Bronchial epithelial cell (primary cell): ENCODE results near the gene TPRN. TPM values are rescaled to one million over a fixed set of nuclear protein-coding genes. Genes with fewer than 3 reads are reported as not detected.
A peak's percentile ranks its signal among the peaks of the same experiment; 100 is the strongest.

ENCODE experiments used
- DNase-seq: peaks from one replicate; pipeline ENCODE4 v3.0.0-alpha.2; 2010; ENCODE audit warnings: low read depth
- FAIRE-seq: peaks from 2 replicates; lab custom pipeline; 2011; peaks lifted over from hg19 to GRCh38; lab: Jason Lieb, UNC
- H3K27me3 ChIP-seq: 2 replicates; pipeline ENCODE4 v1.5.1; 2011; ENCODE audit warnings: low read length; ENCODE audit not compliant: control insufficient read depth, insufficient read depth
- H3K36me3 ChIP-seq: 2 replicates; pipeline ENCODE4 v1.5.1; 2011; ENCODE audit warnings: low read length; ENCODE audit not compliant: control insufficient read depth, insufficient read depth
- H3K4me3 ChIP-seq: 2 replicates; pipeline ENCODE4 v1.5.1; 2011; ENCODE audit warnings: mild to moderate bottlenecking, low read depth, low read length, control low read depth
- CTCF ChIP-seq: IDR thresholded peaks from 2 replicates; pipeline ENCODE4 v1.5.1; 2011; ENCODE audit warnings: mild to moderate bottlenecking, moderate library complexity, low read length, control low read depth, inconsistent platforms; ENCODE audit not compliant: insufficient read depth, severe bottlenecking
- total RNA-seq: library from RNA; depleted of rRNA; stranded (reverse); fragments of >200 nt; gene quantifications from 2 replicates; pipeline ENCODE4 v1.2.1, GENCODE V29; 2014

The TPRN gene
- total RNA-seq, 1 donor from 2014 or later = 3.2 TPM

DNA sequence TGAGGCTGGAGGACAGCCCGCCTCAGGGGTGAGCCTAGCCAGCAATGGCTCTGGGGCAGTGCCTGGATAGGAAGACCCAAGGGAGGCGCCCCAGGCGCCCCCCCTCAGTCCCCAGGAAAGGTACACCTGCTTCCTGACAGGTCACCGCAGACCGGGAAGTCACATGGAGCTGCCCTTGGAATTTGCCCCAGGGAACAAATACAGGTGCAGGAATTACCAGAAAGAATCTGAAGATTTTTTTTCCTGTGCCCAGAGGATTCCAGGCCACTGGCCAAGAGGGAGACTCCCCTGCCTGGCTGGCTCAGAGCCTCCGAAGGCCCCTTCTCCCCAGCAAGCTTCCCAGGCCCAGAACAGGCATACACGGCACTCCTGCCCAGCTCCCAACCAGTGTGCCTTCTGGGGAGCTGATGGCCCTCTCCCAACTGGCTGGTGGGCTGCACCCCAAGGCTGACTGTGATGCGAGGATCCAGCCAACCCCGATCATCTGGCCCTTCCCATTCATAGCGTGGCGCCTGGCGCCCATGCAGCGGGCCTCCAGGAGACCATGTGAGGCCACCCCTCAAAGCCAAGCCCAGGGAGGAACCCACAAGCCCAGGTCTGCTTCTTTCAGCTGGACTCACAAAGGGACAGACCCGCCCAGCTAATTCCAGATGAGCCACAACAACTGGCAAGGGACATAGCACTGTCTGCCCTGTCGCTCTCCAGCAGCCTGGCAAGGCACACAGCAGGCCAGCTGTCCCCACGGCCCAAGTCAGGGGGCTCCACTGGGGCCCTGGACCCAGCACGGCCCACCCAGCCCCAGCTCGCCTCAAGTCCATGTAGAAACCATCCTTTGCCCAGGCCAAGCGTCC lies 2.3 kb downstream of the TPRN start:
- Histone ChIP-seq H3K4me3 (no peak overlapping the region), H3K36me3 (no peaks in the 10 kb centered on the region), H3K27me3 (no peaks in the 10 kb centered on the region)
- DNase-seq = peak; percentile 30
- TF ChIP-seq CTCF = no peak
- peak; percentile 32 for FAIRE-seq

GRCh38 chr9:137195525-137196220 lies 4.9 kb downstream of the TPRN start:
- Histone ChIP-seq H3K36me3 (peaks cover 5% of the 10 kb centered on the region), H3K4me3 (no peak overlapping the region), H3K27me3 (no peaks in the 10 kb centered on the region)
- DNase-seq (no peak), FAIRE-seq (no peak)
- no peak for TF ChIP-seq CTCF

- no peak overlapping the region for H3K4me3 ChIP-seq
- no peak for FAIRE-seq
- peak; percentile 26 for DNase-seq
Measured at GRCh38 chr9:137194909-137195308, 5.6 kb downstream of the TPRN start.

GRCh38 chr9:137194388-137194787 lies 6.2 kb downstream of the TPRN start:
- TF ChIP-seq CTCF = no peak
- Histone ChIP-seq H3K4me3 (no peak overlapping the region), H3K27me3 (no peaks in the 10 kb centered on the region), H3K36me3 (peaks cover 13% of the 10 kb centered on the region)
- FAIRE-seq (no peak), DNase-seq (no peak)

More at GRCh38 chr9:137194909-137195308, 5.6 kb downstream of the TPRN start:
- Histone ChIP-seq H3K36me3 (peaks cover 9% of the 10 kb centered on the region), H3K27me3 (no peaks in the 10 kb centered on the region)
- TF ChIP-seq CTCF = no peak

- peaks cover 13% of the 10 kb centered on the region for H3K36me3 ChIP-seq
- TF ChIP-seq CTCF = no peak
- DNase-seq (no peak), FAIRE-seq (no peak)
- H3K4me3 ChIP-seq = no peak overlapping the region
- H3K27me3 ChIP-seq = no peaks in the 10 kb centered on the region
Measured at GRCh38 chr9:137193771-137194170, 6.8 kb downstream of the TPRN start.
